Liver (tissue), 3 donors: ENCODE results near the gene MAP3K19.

Experiments
- CTCF ChIP-seq: fragments of 150-350 bp; IDR thresholded peaks from 2 replicates; pipeline ENCODE4 v1.5.1; 2017; ENCODE audit warnings: improper control_type of control experiment, low read depth, low read length; ENCODE audit not compliant: missing input control
- EGR1 ChIP-seq, 2 donors: IDR thresholded peaks; 2 replicates each; pipeline ENCODE4 v1.6.1; 2016 to 2018; ENCODE audit warnings: antibody characterized with exemption in 2 of 2, low read depth in 2 of 2
- JUND ChIP-seq, 2 donors: IDR thresholded peaks; 2 replicates each; pipeline ENCODE4 v1.6.1; 2016; ENCODE audit warnings: antibody characterized with exemption in 2 of 2
- REST ChIP-seq: IDR thresholded peaks from 2 replicates; pipeline ENCODE4 v1.6.1; 2016; ENCODE audit warnings: antibody characterized with exemption, mild to moderate bottlenecking
- RXRA ChIP-seq, 2 donors: IDR thresholded peaks; 2 replicates each; pipeline ENCODE4 v1.6.1; 2017 to 2018; ENCODE audit warnings: antibody characterized with exemption in 2 of 2, mild to moderate bottlenecking in 1 of 2
- SP1 ChIP-seq: IDR thresholded peaks from 2 replicates; pipeline ENCODE4 v1.6.1; 2018; ENCODE audit warnings: antibody characterized with exemption, mild to moderate bottlenecking
- donor health status: healthy.
- donor health status: healthy.

DNA sequence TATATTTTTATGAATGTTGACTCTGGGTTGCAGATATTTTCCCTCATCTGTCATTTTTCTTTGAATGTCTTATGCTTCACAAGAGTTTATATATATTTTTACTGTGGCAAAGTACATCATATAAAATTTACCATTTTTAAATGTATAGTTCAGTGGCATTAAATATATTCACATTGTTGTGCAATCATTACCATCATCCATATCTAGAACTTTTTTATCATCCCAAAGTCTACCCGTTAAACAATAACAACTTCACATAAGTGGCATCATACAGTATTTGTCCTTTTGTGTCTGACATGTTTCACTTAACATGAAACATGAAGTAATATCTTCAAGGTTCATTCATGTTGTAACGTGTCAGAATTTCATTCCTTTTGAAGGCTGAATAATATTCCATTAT, 29.3 kb upstream of the MAP3K19 start:
- TF ChIP-seq EGR1 (IDR thresholded peaks at IDR 0.05; ENCODE audit: low read depth in 2 of 2) = no peak
- TF ChIP-seq CTCF = no peak
- no peak for TF ChIP-seq JUND (IDR thresholded peaks at IDR 0.05)
- no peak for TF ChIP-seq RXRA (IDR thresholded peaks at IDR 0.05)
- no peak for TF ChIP-seq REST
- TF ChIP-seq SP1 = no peak
